ENCODE measurements around the gene PLOD1.

PLOD1 gene

GRCh38 chr1:12014141-12014991 lies 79.8 kb downstream of the PLOD1 start:
- Histone ChIP-seq H3K27me3 (ENCODE audit: control insufficient read depth, insufficient read depth, low read length, poor library complexity, severe bottlenecking) (no peaks in the 10 kb centered on the region), H3K36me3 (ENCODE audit: control insufficient read depth, insufficient read depth, low read length) (peaks cover 27% of the 10 kb centered on the region), H3K4me3 (ENCODE audit: insufficient read depth, low read depth, low read length) (no peak overlapping the region), H3K4me1 (ENCODE audit: control insufficient read depth, insufficient read depth, low read length) (no peaks in the 10 kb centered on the region), H3K9me3 (ENCODE audit: control insufficient read depth, low read length) (no peaks in the 10 kb centered on the region), H3K27ac (ENCODE audit: insufficient read depth, low read depth, low read length, poor library complexity, severe bottlenecking) (no peak overlapping the region)
- WGBS, 2 experiments, result 90 to 92% methylated on average over 16 of the region's 16 CpGs

DNA sequence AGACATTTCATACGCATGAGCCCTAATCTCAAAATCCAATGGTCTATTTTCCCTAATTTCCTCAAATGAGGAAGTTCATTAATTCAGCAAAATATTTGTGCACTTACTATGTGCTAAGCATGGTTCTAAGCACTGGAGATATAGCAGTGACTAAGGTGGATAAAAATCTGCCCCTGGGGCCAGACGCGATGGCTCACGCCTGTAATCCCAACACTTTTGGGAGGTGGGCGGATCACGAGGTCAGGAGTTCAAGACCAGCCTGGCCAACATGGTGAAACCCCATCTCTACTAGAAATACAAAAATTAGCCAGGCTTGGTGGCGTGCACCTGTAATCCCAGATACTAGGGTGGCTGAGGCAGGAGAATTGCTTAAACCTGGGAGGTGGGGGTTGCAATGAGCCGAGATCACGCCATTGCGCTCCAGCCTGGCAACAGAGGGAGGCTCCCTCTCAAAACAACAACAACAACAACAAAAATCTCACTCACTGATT lies 80.5 kb downstream of the PLOD1 start:
- Histone ChIP-seq H3K9me3 (ENCODE audit: control insufficient read depth, low read length) (no peaks in the 10 kb centered on the region), H3K4me1 (ENCODE audit: control insufficient read depth, insufficient read depth, low read length) (no peaks in the 10 kb centered on the region), H3K4me3 (ENCODE audit: insufficient read depth, low read depth, low read length) (no peak overlapping the region), H3K36me3 (ENCODE audit: control insufficient read depth, insufficient read depth, low read length) (peaks cover 21% of the 10 kb centered on the region), H3K27ac (ENCODE audit: insufficient read depth, low read depth, low read length, poor library complexity, severe bottlenecking) (no peak overlapping the region), H3K27me3 (ENCODE audit: control insufficient read depth, insufficient read depth, low read length, poor library complexity, severe bottlenecking) (no peaks in the 10 kb centered on the region)
- WGBS, 2 experiments, result 93 to 96% methylated on average over 10 of the region's 10 CpGs

DNA sequence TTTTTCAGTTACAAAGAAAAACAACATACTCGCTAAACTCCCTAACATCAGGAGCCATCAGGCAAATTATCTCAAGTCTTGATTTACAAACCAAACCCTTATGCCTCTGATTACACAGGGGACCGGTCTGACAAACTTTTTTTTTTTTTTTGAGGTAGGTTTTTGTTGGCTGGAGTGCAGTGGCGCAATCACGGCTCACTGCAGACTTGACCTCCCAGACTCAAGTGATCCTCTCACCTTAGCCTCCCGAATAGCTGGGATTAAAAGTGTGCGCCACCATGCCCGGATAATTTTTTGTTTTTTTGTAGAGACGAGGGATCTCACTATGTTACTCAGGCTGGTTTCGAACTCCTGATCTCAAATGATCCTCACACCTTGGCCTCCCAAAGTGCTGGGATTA lies 81.0 kb downstream of the PLOD1 start:
- no peaks in the 10 kb centered on the region for H3K4me1 ChIP-seq (ENCODE audit: control insufficient read depth, insufficient read depth, low read length)
- H3K27me3 ChIP-seq (ENCODE audit: control insufficient read depth, insufficient read depth, low read length, poor library complexity, severe bottlenecking), result no peaks in the 10 kb centered on the region
- H3K27ac ChIP-seq (ENCODE audit: insufficient read depth, low read depth, low read length, poor library complexity, severe bottlenecking), result no peak overlapping the region
- no peak overlapping the region for H3K4me3 ChIP-seq (ENCODE audit: insufficient read depth, low read depth, low read length)
- 93 to 97% methylated on average over 9 of the region's 9 CpGs for WGBS, 2 experiments
- peaks cover 17% of the 10 kb centered on the region for H3K36me3 ChIP-seq (ENCODE audit: control insufficient read depth, insufficient read depth, low read length)
- no peaks in the 10 kb centered on the region for H3K9me3 ChIP-seq (ENCODE audit: control insufficient read depth, low read length)

- Histone ChIP-seq H3K27me3 (ENCODE audit: control insufficient read depth, insufficient read depth, low read length, poor library complexity, severe bottlenecking) (no peaks in the 10 kb centered on the region), H3K9me3 (ENCODE audit: control insufficient read depth, low read length) (no peaks in the 10 kb centered on the region), H3K4me1 (ENCODE audit: control insufficient read depth, insufficient read depth, low read length) (no peaks in the 10 kb centered on the region), H3K27ac (ENCODE audit: insufficient read depth, low read depth, low read length, poor library complexity, severe bottlenecking) (no peak overlapping the region), H3K36me3 (ENCODE audit: control insufficient read depth, insufficient read depth, low read length) (peaks cover 10% of the 10 kb centered on the region), H3K4me3 (ENCODE audit: insufficient read depth, low read depth, low read length) (no peak overlapping the region)
- 95% methylated on average over 3 of the region's 3 CpGs for WGBS, 2 experiments
Observed at GRCh38 chr1:12016182-12016581, 81.7 kb downstream of the PLOD1 start.

GRCh38 chr1:12019858-12020509 lies 85.5 kb downstream of the PLOD1 start:
- Histone ChIP-seq H3K9me3 (ENCODE audit: control insufficient read depth, low read length) (no peaks in the 10 kb centered on the region), H3K4me3 (ENCODE audit: insufficient read depth, low read depth, low read length) (peak overlapping the region; percentile 72), H3K27me3 (ENCODE audit: control insufficient read depth, insufficient read depth, low read length, poor library complexity, severe bottlenecking) (no peaks in the 10 kb centered on the region), H3K27ac (ENCODE audit: insufficient read depth, low read depth, low read length, poor library complexity, severe bottlenecking) (peak overlapping the region; percentile 86), H3K36me3 (ENCODE audit: control insufficient read depth, insufficient read depth, low read length) (peaks cover 12% of the 10 kb centered on the region), H3K4me1 (ENCODE audit: control insufficient read depth, insufficient read depth, low read length) (no peaks in the 10 kb centered on the region)
- 15% methylated on average over 12 of the region's 12 CpGs for WGBS, 2 experiments

- H3K27ac ChIP-seq (ENCODE audit: insufficient read depth, low read depth, low read length, poor library complexity, severe bottlenecking), result no peak overlapping the region
- H3K36me3 ChIP-seq (ENCODE audit: control insufficient read depth, insufficient read depth, low read length), result peaks cover 14% of the 10 kb centered on the region
- H3K4me3 ChIP-seq (ENCODE audit: insufficient read depth, low read depth, low read length), result no peak overlapping the region
- no peaks in the 10 kb centered on the region for H3K4me1 ChIP-seq (ENCODE audit: control insufficient read depth, insufficient read depth, low read length)
- WGBS, 2 experiments, result 93 to 95% methylated on average over 9 of the region's 9 CpGs
- no peaks in the 10 kb centered on the region for H3K9me3 ChIP-seq (ENCODE audit: control insufficient read depth, low read length)
- H3K27me3 ChIP-seq (ENCODE audit: control insufficient read depth, insufficient read depth, low read length, poor library complexity, severe bottlenecking), result no peaks in the 10 kb centered on the region
Observed at GRCh38 chr1:12021616-12022015, 87.1 kb downstream of the PLOD1 start.

GRCh38 chr1:12022036-12022435 lies 87.5 kb downstream of the PLOD1 start:
- no peak overlapping the region for H3K4me3 ChIP-seq (ENCODE audit: insufficient read depth, low read depth, low read length)
- WGBS, 2 experiments, result 95 to 96% methylated on average over 14 of the region's 14 CpGs
- no peak overlapping the region for H3K27ac ChIP-seq (ENCODE audit: insufficient read depth, low read depth, low read length, poor library complexity, severe bottlenecking)
- peaks cover 16% of the 10 kb centered on the region for H3K36me3 ChIP-seq (ENCODE audit: control insufficient read depth, insufficient read depth, low read length)
- no peaks in the 10 kb centered on the region for H3K9me3 ChIP-seq (ENCODE audit: control insufficient read depth, low read length)
- no peaks in the 10 kb centered on the region for H3K27me3 ChIP-seq (ENCODE audit: control insufficient read depth, insufficient read depth, low read length, poor library complexity, severe bottlenecking)
- H3K4me1 ChIP-seq (ENCODE audit: control insufficient read depth, insufficient read depth, low read length), result no peaks in the 10 kb centered on the region
